GM12878 (cell line): ENCODE data around the gene CROCC. TPM values are rescaled to one million over a fixed set of nuclear protein-coding genes. Genes with fewer than 3 reads are reported as not detected.

Experiments
- ATAC-seq: fragments of 200-7000 bp; cut with Tn5 transposase; 3 replicates; pipeline ENCODE4 v1.9.1; 2020; ENCODE audit warnings: mild to moderate bottlenecking, moderate library complexity
- BruUV-seq: library from RNA; stranded (reverse); fragments of 400-500 nt; replicated peaks from 2 replicates; lab custom pipeline; 2021; lab: Mats Ljungman, UMichigan
- CTCF ChIA-PET: fragments of 300-600 bp; sonication (Branson Sonifier 250); formaldehyde crosslinking; extraction: SDS; loops from one replicate; lab custom pipeline; 2021; ENCODE audit warnings: inconsistent platforms; lab: Yijun Ruan, JAX
- POLR2A ChIA-PET: fragments of 350-600 bp; formaldehyde crosslinking; extraction: SDS; loops from one replicate; lab custom pipeline; 2021; ENCODE audit warnings: inconsistent platforms; lab: Charles Lee
- RAD21 ChIA-PET: fragments of 300-600 bp; sonication (Branson Sonifier 250); formaldehyde crosslinking; loops from one replicate; lab custom pipeline; 2023; ENCODE audit warnings: antibody characterized with exemption; ENCODE audit not compliant: unreplicated experiment; lab: Charles Lee
- SMC1A ChIA-PET: fragments of 300-600 bp; sonication (Branson Sonifier 250); formaldehyde crosslinking; loops from one replicate; lab custom pipeline; 2023; ENCODE audit not compliant: unreplicated experiment, uncharacterized antibody; lab: Charles Lee
- DNase-seq: peaks from one replicate; pipeline ENCODE4 v3.0.0-alpha.2; 2011; ENCODE audit warnings: low read depth, low spot score
- FAIRE-seq: peaks from 3 replicates; lab custom pipeline; 2011; peaks lifted over from hg19 to GRCh38; lab: Jason Lieb, UNC
- H2AFZ ChIP-seq: 2 replicates; pipeline ENCODE4 v1.6.0; 2011; ENCODE audit warnings: low read depth, low read length, control low read depth; ENCODE audit not compliant: control insufficient read depth
- H3K27ac ChIP-seq: 2 replicates; pipeline ENCODE4 v1.5.1; 2011; ENCODE audit warnings: control low read depth; ENCODE audit not compliant: control insufficient read depth, insufficient read depth
- H3K27me3 ChIP-seq, 2 experiments: replicated peaks in 1 of 2; 2 replicates each; pipeline versions ENCODE4 v1.6.0 to v1.6.1; 2011; ENCODE audit warnings: low read length in 1 of 2; ENCODE audit not compliant: control insufficient read depth in 2 of 2, insufficient read depth in 2 of 2
- H3K36me3 ChIP-seq, 2 experiments: 2 replicates each; pipeline ENCODE4 v1.5.1; 2011; ENCODE audit warnings: low read length in 1 of 2; ENCODE audit not compliant: control insufficient read depth in 2 of 2, insufficient read depth in 2 of 2
- H3K4me1 ChIP-seq: 2 replicates; pipeline ENCODE4 v1.6.1; 2011; ENCODE audit warnings: mild to moderate bottlenecking, low read length, moderate library complexity, mixed read lengths; ENCODE audit not compliant: control insufficient read depth, insufficient read depth
- H3K4me2 ChIP-seq: 2 replicates; pipeline ENCODE4 v1.6.0; 2011; ENCODE audit warnings: control low read depth; ENCODE audit not compliant: control insufficient read depth, insufficient read depth
- H3K4me3 ChIP-seq: fragments of 200-600 bp; sonication (generic); 2 replicates; pipeline ENCODE4 v1.5.1; 2016
- H3K79me2 ChIP-seq: 2 replicates; pipeline ENCODE4 v1.6.0; 2011; ENCODE audit warnings: low read length; ENCODE audit not compliant: control insufficient read depth, insufficient read depth
- H3K9ac ChIP-seq: 2 replicates; pipeline ENCODE4 v1.8.0; 2011; ENCODE audit warnings: low read length, control low read depth, mixed read lengths; ENCODE audit not compliant: control insufficient read depth, insufficient read depth
- H3K9me3 ChIP-seq: replicated peaks from 3 replicates; pipeline ENCODE4 v1.5.1; 2011; ENCODE audit warnings: mild to moderate bottlenecking, low read length; ENCODE audit not compliant: control insufficient read depth, insufficient read depth
- H4K20me1 ChIP-seq: 2 replicates; pipeline ENCODE4 v1.6.0; 2011; ENCODE audit not compliant: control insufficient read depth, insufficient read depth
- ATF7 ChIP-seq: fragments of 450-650 bp; IDR thresholded peaks from 2 replicates; pipeline ENCODE4 v1.6.1; 2016; ENCODE audit warnings: low read depth, mild to moderate bottlenecking
- DPF2 ChIP-seq: fragments of 450-650 bp; IDR thresholded peaks from 2 replicates; pipeline ENCODE4 v1.6.1; 2017; ENCODE audit warnings: mild to moderate bottlenecking
- E2F4 ChIP-seq: IDR thresholded peaks from 2 replicates; pipeline ENCODE4 v1.6.1; 2012; ENCODE audit warnings: low read depth, low read length, improper control_type of control experiment
- E4F1 ChIP-seq: fragments of 450-650 bp; IDR thresholded peaks from 2 replicates; pipeline ENCODE4 v1.6.1; 2018; ENCODE audit warnings: borderline replicate concordance, mild to moderate bottlenecking; ENCODE audit not compliant: partially characterized antibody
- ESRRA ChIP-seq: IDR thresholded peaks from 2 replicates; pipeline ENCODE4 v1.6.1; 2012; ENCODE audit warnings: mild to moderate bottlenecking, low read length, improper control_type of control experiment
- KLF5 ChIP-seq: fragments of 450-650 bp; IDR thresholded peaks from 2 replicates; pipeline ENCODE4 v1.6.1; 2014; ENCODE audit warnings: mild to moderate bottlenecking; ENCODE audit not compliant: partially characterized antibody
- MYB ChIP-seq: fragments of 150-350 bp; IDR thresholded peaks from 2 replicates; pipeline ENCODE4 v1.6.1; 2014; ENCODE audit warnings: mild to moderate bottlenecking, low read depth, low read length, borderline replicate concordance
- POU2F2 ChIP-seq: IDR thresholded peaks from 3 replicates; pipeline ENCODE4 v1.6.1; 2011; ENCODE audit warnings: low read depth, mild to moderate bottlenecking, low read length, borderline replicate concordance
- SMAD5 ChIP-seq: IDR thresholded peaks from 2 replicates; pipeline ENCODE4 v1.6.1; 2016; ENCODE audit warnings: antibody characterized with exemption, low read depth
- ZBTB4 ChIP-seq: fragments of 450-650 bp; formaldehyde crosslinking; IDR thresholded peaks from 2 replicates; pipeline ENCODE4 v1.4.0; 2022; ENCODE audit warnings: mild to moderate bottlenecking, moderate library complexity
- ZNF384 ChIP-seq: IDR thresholded peaks from 2 replicates; pipeline ENCODE4 v1.6.1; 2012; ENCODE audit warnings: low read depth, mild to moderate bottlenecking, low read length, improper control_type of control experiment, borderline replicate concordance
- ZNF687 ChIP-seq: fragments of 450-650 bp; IDR thresholded peaks from 2 replicates; pipeline ENCODE4 v1.6.1; 2017; ENCODE audit warnings: mild to moderate bottlenecking, moderate library complexity
- WGBS: methylation state at CpG from one replicate; pipeline ENCODE4 v1.1.6; 2016; ENCODE audit warnings: low lambda C conversion rate; ENCODE audit not compliant: insufficient replicate concordance, insufficient coverage; ENCODE audit errors: missing lambda C conversion rate; 5-methylcytosine and 5-hydroxymethylcytosine counted together
- in situ Hi-C: fragments of 300-500 bp; cut with MboI; formaldehyde crosslinking; loops from 9 replicates; pipeline ENCODE4 v1.14.3; 2018; ENCODE audit warnings: mixed read lengths
- intact Hi-C: fragments of 100-400 bp; cut with micrococcal nuclease; formaldehyde crosslinking; loops from one replicate; pipeline ENCODE4 v1.14.2; 2022; ENCODE audit not compliant: unreplicated experiment
- polyA plus RNA-seq, 11 experiments: library from polyadenylated mRNA; depleted of rRNA in 4 of 11; unstranded in 6 of 11; stranded (reverse) in 5 of 11; fragments of >200 nt; fragmentation: Nextera tagmentation in 4 of 11; fragmentation: Illumina TruSeq in 1 of 11; extraction: Ambion mirVana in 4 of 11; extraction: Trizol in 1 of 11; gene quantifications; 1 replicate in 1 of 11; 2 replicates in 10 of 11; pipeline versions ENCODE4 v1.2.1 to v1.2.3, GENCODE V29; 2011 to 2016; ENCODE audit warnings: inconsistent platforms in 2 of 11, missing spikeins in 2 of 11, low read depth in 1 of 11
- total RNA-seq, 4 experiments: library from RNA; depleted of rRNA in 3 of 4; stranded (reverse); fragments of >200 nt in 3 of 4; fragmentation: Illumina TruSeq in 1 of 4; extraction: Trizol in 1 of 4; gene quantifications; 2 replicates each; pipeline versions ENCODE4 v1.2.1 to v1.2.3, GENCODE V29; 2013 to 2021

CROCC gene
- total and polyA plus RNA-seq, 10 of the 15 experiments (the other 5 are each of a cell fraction or from before 2014, with no cell fraction given) = 0.04 to 5.5 (median 2.3) TPM

- SMC1A ChIA-PET = no interaction called here
- H3K9ac ChIP-seq = no peak overlapping the region
These were observed 8.4 kb upstream of the CROCC start for GRCh38 chr1:16913181-16913832.

More at GRCh38 chr1:16913181-16913832, 8.4 kb upstream of the CROCC start:
- intact Hi-C loops (no loop called here), in situ Hi-C loops (no loop called here)
- Histone ChIP-seq H3K36me3 (no peaks in the 10 kb centered on the region), H2AFZ (peak overlapping the region; percentile 64; the same call in 1 of the 2 replicates), H3K27ac (no peak overlapping the region), H4K20me1 (no peaks in the 10 kb centered on the region), H3K79me2 (no peaks in the 10 kb centered on the region), H3K9me3 (no peaks in the 10 kb centered on the region), H3K4me3 (peak overlapping the region; percentile 62; the same call in 1 of the 2 replicates), H3K27me3 (peaks cover 0 to 2% of the 10 kb centered on the region in 2 experiments; a peak in 1 of 4 replicates), H3K4me1 (peaks cover 3% of the 10 kb centered on the region; the same call in 1 of the 2 replicates), H3K4me2 (peak overlapping the region; percentile 87)
- FAIRE-seq = no peak
- BruUV-seq = no TSS peak
- no peak for ATAC-seq
- ChIA-PET RAD21 (no interaction called here), CTCF (no interaction called here), POLR2A (no interaction called here)
- DNase-seq = no peak
- no peak for TF ChIP-seq SMAD5
- TF ChIP-seq ZNF687 = no peak
- no peak for TF ChIP-seq E2F4
- no peak for TF ChIP-seq ESRRA
- TF ChIP-seq E4F1 = no peak
- TF ChIP-seq POU2F2 = no peak
- TF ChIP-seq ATF7 = no peak
- TF ChIP-seq DPF2 = no peak
- no peak for TF ChIP-seq ZBTB4
- TF ChIP-seq MYB = no peak
- no peak for TF ChIP-seq KLF5
- TF ChIP-seq ZNF384 = no peak
- WGBS = 45% methylated on average over 36 of the region's 36 CpGs
